DMS153 treated with DMSO at 0.1 percent for 48 hours (cell line): ENCODE measurements around the gene ANXA3.

Source experiments
- DNase-seq: peaks from one replicate; lab custom pipeline; 2025; ENCODE audit not compliant: unreplicated experiment; lab: John Stamatoyannopoulos, UW

ANXA3 gene

DNA sequence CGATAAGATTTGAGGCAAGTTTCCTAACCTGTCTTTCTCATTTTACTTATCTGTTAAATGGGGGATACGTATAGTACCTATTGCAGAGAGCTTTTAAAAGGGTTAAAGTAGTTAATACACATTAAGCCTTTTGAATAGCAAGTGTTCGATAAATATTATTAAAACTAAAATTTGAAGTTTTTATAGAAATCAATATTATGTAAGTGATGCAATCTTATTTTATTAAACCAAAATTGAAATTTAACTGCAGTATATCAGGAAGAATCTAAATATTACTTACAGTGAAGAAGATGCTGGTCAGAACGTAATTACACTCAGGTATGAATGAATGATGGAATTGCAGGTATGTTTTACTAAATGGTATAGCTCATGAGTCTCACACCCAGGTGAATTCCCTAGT lies 58.0 kb downstream of the ANXA3 start:
- no peak for DNase-seq

DNA sequence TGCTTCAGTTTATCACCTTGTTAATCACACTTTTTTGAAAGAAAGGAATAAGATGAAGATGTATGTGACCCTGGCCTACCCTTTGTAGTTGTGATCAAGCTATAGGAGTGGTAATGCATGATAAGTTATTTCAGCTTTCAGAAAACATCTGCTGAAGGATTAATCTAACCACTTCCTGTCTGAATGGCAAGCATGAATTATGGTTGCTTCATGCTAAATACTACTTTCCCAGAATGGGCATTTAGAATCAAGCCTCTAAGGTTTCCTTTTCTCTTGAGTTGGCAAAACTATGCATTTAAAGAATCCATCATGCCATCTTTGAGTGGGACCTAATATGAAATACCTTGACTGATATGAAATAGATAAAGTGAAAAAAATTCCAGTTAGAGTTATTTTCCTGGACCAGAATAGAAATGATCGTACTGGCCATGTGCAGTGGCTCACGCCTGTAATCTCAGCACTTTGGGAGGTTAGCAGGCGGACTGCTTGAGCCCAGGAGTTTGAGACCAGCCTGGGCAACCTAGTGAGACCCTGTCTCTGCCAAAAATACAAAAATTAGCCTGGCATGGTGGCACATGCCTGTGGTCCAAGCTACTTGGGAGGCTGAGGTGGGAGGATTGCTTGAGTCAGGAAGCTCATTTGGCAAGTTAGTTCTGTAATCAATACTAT lies 59.1 kb downstream of the ANXA3 start:
- no peak for DNase-seq

DNA sequence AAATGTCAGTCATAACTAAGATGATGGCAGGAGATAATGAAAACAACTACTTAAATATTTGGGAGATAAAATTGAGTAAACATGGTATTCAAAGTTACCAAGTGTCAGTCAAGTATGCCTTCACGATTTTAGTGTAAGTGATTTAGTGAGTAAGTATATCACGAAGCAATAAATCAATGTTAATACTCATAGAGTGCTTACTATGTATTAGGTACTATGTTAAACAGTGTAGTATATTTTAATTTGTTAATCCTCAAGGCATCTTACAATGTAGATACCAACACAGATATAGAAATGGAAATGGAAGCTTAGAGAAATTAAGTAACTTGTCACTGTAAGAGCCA lies 59.6 kb downstream of the ANXA3 start:
- no peak for DNase-seq

DNA sequence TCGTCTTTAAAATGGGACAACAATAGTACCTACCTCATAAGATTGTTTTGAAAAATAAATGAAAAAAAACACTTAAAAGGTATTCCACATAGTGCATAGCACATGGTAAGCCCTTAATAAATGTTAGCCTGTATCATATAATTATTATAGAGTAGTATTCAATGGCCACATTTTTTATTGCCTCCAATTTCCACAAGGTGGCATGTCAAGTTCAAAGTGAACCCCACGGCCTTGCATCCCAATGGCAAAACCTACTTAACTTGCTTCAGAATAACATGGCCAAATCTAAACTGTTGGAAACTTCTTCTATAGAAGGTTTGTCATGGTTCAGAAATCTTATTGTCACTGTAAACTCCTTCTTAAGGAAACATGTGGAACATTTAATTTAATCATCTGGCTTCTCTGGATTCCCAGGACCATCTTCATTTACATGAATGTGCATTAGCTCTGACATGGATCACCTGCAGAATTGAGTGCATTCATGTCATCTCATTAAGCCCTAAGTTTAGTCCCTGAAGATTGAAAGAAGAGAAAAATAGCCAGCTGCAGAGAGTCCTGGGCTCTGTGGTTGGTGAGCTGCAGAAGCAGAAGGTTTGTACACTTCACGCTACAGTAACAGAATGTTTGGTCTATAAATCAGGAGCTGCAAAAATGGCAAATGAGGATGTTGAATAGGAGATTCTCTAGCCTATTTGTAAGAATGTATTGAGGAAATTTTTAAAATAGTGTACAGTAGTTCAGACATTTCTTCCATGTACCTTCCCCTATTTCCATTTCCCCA lies 61.0 kb downstream of the ANXA3 start:
- peak; percentile 38 for DNase-seq

DNA sequence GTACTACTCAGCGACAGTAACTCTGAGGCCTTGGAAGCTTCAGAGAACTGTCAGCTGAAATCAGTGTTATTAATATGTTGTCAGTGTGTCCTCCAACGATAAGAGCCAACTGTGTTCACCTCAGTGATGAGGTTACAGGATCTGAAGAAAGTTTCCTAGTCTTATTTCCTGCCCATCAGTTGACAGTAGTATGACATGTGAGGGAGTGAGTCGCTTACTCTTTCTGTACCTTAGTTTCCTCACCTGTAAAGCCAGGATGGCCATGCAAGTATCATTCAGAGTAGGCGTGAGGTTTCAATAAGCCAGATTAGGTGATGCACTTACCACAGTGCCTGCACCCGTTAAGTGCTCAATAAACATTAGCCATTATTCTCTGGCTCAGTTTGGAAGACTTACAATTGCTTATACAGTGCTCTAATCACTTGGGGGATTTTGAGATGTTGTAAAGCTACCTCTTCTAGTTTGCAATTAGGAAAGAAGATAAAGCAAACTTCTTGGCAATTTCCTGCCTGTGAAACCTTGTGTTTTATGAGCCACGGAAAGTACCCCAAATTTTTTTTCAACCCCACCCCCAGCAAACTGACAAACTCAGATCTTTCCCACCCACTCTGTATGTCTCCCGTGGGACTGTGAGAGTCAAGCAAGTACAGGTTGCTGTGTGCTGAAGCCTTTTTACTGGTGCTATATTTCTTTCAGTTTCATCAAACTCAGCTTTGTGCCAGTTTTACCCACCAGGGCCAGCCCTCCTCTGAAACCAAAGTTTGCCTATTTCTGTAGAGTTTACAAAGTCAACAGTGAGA lies 62.2 kb downstream of the ANXA3 start:
- no peak for DNase-seq

GRCh38 chr4:78616046-78616498 lies 64.5 kb downstream of the ANXA3 start:
- DNase-seq, result no peak

GRCh38 chr4:78618436-78618835 lies 66.9 kb downstream of the ANXA3 start:
- no peak for DNase-seq

DNA sequence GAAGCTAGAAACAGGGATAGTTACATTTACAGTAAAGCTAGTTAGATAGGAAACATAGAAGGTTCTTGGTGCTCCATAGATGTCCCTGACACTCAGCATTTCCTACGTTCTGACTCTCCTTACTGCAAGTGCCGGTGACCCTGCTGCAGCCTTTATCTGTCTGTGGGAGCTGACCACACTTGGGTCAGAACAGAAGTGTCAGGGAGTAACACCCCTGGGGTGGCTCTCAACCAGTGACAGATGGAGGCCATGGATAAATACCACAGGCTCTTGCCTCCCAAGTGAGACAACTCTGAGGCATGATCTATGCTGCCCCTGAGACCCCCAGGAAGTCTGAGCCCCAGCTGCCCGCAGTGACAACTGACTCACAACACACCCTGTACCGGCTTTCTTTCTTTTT lies 69.8 kb downstream of the ANXA3 start:
- no peak for DNase-seq

DNA sequence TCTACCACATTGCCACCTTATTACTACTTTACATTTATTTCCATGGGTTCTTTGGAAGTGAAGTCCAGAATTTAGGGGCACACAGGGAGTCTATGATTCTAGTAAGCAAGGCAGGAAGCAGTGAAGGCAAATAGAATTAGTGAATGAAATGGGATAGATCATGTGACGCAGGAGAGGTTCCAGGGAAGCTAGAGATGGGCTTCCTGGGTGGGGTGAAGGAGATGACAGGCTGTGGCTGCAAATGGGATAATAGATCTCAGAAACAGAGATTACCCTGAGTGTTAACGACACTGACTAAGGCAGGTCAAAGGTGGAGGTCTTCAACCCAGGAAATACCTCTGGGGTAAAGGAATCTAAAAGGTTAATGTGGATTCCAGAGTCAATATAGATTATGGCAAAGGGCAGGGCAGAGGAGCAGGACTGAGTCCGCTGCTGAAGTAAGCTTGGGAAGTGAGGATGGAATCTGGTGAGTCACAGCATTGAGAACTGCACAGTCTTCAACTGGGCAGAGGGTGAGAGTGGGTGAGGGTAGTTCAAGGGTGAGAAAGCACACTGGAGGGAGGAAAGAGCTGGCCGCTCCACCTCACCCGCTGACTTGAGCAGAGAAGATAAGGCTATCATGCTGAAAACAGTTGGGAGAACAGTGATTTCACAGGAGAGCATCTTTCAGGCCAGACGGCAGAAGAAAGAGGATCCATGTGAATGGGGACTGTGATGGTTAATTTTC lies 70.8 kb downstream of the ANXA3 start:
- no peak for DNase-seq

DNA sequence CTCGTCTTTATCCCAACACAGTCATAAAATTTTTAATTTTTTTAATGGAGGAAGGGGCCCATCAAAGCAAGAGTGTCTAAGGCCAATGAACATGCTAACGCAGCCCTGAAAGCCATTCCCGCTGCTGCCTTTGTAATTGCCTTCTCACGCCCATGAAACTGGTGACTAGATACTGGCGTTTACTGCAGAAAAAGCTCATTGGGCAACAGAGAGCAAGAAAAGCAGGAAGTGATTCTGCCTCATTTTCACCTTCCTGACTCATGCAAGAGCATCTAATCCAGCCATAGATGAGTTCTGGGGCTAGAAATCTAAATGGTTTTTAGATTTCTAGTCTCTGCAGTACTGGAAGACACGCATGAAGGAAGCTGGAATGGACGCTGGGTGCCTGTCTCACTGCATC lies 72.5 kb downstream of the ANXA3 start:
- no peak for DNase-seq

DNA sequence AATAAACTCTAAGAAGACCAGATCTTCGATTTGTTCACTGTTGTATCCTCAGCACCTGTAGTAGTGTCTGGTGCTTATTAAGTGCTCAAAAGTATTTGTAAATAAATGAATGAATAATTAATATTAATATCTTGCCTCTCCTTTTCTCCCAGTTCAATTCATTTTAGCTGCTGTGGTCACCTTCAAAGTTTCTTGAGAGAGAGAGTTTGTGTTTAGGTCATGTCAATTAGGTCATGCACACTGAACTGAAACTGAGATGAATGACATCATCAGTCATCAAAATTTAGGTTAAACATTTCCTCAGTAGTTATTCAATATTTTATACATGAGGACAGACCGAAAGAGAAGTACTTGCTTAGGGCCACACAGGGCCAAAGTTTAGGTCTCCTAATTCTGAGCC lies 73.5 kb downstream of the ANXA3 start:
- no peak for DNase-seq

- no peak for DNase-seq
Measured at GRCh38 chr4:78627046-78627965, 75.7 kb downstream of the ANXA3 start.

- no peak for DNase-seq
Measured at GRCh38 chr4:78627966-78628678, 76.6 kb downstream of the ANXA3 start.

DNA sequence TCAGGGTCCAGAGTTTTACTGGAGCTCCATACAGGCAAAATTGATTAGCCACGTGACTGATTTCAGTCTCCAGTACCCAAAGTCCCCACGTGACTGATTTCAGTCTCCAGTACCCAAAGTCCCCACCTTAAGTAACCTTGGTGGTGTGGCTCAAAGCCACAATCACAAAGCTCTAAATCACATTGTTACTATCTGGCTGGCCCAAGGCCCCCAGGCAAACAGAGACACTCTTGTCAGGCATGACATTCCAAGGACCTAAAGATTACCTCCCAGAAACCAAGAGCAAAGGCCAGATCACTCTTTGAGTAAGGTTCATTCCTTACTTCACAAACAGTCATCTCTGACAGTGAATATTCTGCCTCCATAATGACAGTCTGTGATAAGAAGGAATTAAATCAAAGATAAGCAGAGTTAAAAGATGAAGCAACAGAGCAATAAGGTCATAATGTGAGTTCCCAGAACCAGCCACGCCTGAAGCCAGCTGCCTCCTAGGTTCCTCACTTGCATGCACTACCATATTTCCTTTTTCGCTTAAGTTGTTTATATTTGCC lies 78.5 kb downstream of the ANXA3 start:
- DNase-seq, result no peak

- no peak for DNase-seq
Measured at GRCh38 chr4:78630615-78631014, 79.0 kb downstream of the ANXA3 start.

DNA sequence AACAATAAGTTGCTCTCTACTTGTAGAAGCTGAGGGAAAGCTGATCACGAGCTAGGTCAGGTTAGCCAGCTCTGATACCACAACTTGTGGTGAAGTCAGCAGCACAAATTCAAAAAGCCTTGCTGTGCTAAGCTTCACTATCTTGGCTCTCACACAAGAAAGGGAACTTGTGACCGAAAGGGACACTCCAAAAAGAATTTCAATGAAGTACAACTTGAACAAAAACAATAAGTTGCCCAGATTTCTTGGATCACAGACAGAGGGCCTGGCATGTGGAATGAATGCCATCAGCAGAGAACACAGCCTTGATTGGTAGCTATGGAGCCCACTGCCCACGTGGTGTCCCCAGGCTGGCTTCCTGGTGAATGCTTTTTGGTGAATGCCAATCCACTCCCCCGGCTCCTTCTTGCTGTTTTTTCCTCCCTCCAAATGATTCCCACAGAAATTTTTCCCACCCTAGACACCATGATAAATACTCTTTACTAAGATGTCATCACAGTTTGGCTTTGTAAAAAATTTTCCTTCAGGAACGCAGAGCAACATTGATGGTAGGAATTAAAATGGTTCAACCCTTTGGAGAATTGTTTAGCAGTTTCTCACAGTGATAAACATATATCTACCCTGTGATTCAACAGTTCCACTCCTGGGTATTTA lies 82.6 kb downstream of the ANXA3 start:
- DNase-seq, result no peak

DNA sequence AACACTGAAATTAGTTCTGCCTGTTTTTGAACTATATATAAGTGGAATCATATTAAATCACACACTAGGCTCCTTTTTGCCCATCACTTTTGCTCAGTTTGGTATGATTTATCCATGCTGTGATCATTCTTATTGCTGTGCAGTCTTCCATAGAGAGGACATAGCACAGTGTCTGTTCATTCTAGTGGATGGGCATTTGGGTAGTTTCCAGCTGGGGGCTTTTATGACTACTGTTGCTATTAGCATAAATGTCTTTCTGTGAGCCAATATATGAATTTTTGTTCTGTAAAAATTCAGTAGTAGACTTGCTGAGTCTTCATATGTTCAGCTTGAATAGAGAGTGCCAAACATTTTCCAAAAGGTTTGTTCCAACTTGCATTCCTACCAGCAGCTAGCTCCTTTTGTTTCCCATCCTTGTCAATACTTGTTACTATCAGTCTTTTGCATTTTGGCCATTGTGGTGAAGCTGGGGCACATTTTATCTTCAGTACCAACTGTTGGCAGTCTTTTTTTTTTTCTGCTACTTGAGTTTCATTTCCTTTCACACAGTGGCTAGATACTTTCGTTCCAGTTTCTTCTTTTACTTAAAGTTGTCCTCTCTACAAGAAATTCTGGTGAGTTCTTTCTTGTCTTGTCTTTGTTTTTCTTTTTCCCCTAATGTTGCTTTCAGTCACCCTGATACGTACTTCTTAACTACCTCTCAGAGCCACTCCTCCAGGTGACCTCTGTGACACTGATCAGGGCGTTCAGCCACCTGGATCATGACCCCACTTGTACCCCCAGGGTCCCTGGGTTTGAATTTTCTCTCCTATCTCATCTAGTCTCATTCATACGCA lies 87.0 kb downstream of the ANXA3 start:
- no peak for DNase-seq

DNA sequence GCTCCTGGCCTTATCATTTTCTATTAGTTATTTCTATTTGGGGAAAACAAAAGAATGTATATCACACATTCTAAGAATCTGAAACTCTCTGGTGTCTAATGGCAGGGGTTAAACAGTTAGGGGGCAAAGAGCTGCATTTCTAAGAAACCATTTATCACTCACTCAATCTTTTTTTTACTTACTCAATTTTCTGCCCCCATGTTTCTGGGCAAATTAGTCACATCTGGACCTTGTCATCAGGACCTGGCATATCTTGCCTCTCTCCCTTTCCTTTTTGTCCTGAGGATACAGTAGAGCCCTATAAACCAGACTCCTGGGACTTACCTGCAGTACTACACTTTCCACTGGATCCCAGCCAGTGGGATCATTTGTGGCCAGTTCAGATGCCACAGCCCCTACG lies 89.1 kb downstream of the ANXA3 start:
- DNase-seq, result no peak
